K562 (cell line): ENCODE measurements around the gene E2F1. TPM values are rescaled to one million over a fixed set of nuclear protein-coding genes. Genes with fewer than 3 reads are reported as not detected.

Experiments
- ATAC-seq: fragments of 200-7000 bp; cut with Tn5 transposase; 3 replicates; pipeline ENCODE4 v1.9.1; 2020; ENCODE audit warnings: moderate library complexity
- BruUV-seq: library from RNA; stranded (reverse); fragments of 400-500 nt; replicated peaks from 2 replicates; lab custom pipeline; 2021; lab: Mats Ljungman, UMichigan
- CTCF ChIA-PET: fragments of 300-600 bp; formaldehyde crosslinking; extraction: SDS; loops from one replicate; lab custom pipeline; 2021; ENCODE audit warnings: low intra/inter-chr PET ratio; lab: Yijun Ruan, JAX
- POLR2A ChIA-PET: fragments of 300-600, 350-650 bp; sonication (Branson Sonifier 250); formaldehyde crosslinking; extraction: SDS; loops from one replicate; lab custom pipeline; 2021; ENCODE audit warnings: antibody characterized with exemption, inconsistent platforms; lab: Yijun Ruan, JAX
- DNase-seq, 4 experiments: peaks; one replicate each; pipeline versions ENCODE4 v3.0.0 to v3.0.0-alpha.2; 2011 to 2018; ENCODE audit warnings: low spot score in 3 of 4, mixed read lengths in 3 of 4; ENCODE audit errors: extremely low read depth in 1 of 4
- FAIRE-seq: peaks from 2 replicates; lab custom pipeline; 2011; peaks lifted over from hg19 to GRCh38; lab: Jason Lieb, UNC
- H2AFZ ChIP-seq: 2 replicates; pipeline ENCODE4 v1.6.0; 2011; ENCODE audit warnings: low read depth, low read length, control low read depth, inconsistent platforms
- H3K27ac ChIP-seq: fragments of 200-600 bp; 3 replicates; pipeline ENCODE4 v1.8.0; 2011; ENCODE audit warnings: low read depth, mild to moderate bottlenecking, control low read depth, inconsistent platforms, low read length, moderate library complexity, mixed read lengths; ENCODE audit errors: extremely low read depth
- H3K27me3 ChIP-seq, 2 experiments: fragments of 300-600 bp in 1 of 2; 2 replicates in 1 of 2; 3 replicates in 1 of 2; pipeline versions ENCODE4 v1.6.0 to v1.8.0; 2011; ENCODE audit warnings: inconsistent platforms in 2 of 2, low read length in 2 of 2, mild to moderate bottlenecking in 1 of 2, mixed read lengths in 1 of 2, moderate library complexity in 1 of 2; ENCODE audit not compliant: control insufficient read depth in 2 of 2, insufficient read depth in 2 of 2
- H3K36me3 ChIP-seq: fragments of 300-600 bp; 3 replicates; pipeline ENCODE4 v1.8.0; 2011; ENCODE audit warnings: mild to moderate bottlenecking, low read length, inconsistent platforms; ENCODE audit not compliant: control insufficient read depth, insufficient read depth
- H3K4me1 ChIP-seq, 2 experiments: fragments of 200-600 bp in 1 of 2; replicated peaks in 1 of 2; 2 replicates in 1 of 2; 3 replicates in 1 of 2; pipeline versions ENCODE4 v1.5.1 to v1.8.0; 2011; ENCODE audit warnings: inconsistent platforms in 2 of 2, low read length in 2 of 2, mild to moderate bottlenecking in 1 of 2, mixed read lengths in 1 of 2, moderate library complexity in 1 of 2; ENCODE audit not compliant: control insufficient read depth in 2 of 2, insufficient read depth in 2 of 2
- H3K4me2 ChIP-seq: 2 replicates; pipeline ENCODE4 v1.6.1; 2011; ENCODE audit warnings: low read length, control low read depth, inconsistent platforms, mixed read lengths; ENCODE audit not compliant: insufficient read depth
- H3K4me3 ChIP-seq: fragments of 200-600 bp; sonication (generic), shearing (Covaris generic); 2 replicates; pipeline ENCODE4 v1.5.1; 2016; ENCODE audit warnings: control low read depth, inconsistent platforms
- H3K79me2 ChIP-seq: fragments of 200-600 bp; 3 replicates; pipeline ENCODE4 v1.8.0; 2011; ENCODE audit warnings: low read length, inconsistent platforms; ENCODE audit not compliant: control insufficient read depth, insufficient read depth
- H3K9ac ChIP-seq, 2 experiments: 2 replicates each; pipeline versions ENCODE4 v1.6.0 to v1.6.1; 2011; ENCODE audit warnings: low read depth in 2 of 2, low read length in 2 of 2, control low read depth in 1 of 2, inconsistent platforms in 1 of 2, mild to moderate bottlenecking in 1 of 2, mixed read lengths in 1 of 2; ENCODE audit not compliant: insufficient read depth in 1 of 2
- H3K9me1 ChIP-seq: one replicate; pipeline ENCODE4 v1.6.0; 2011; ENCODE audit warnings: inconsistent platforms, mild to moderate bottlenecking, low read length, moderate library complexity; ENCODE audit not compliant: control insufficient read depth, insufficient read depth
- H3K9me3 ChIP-seq: replicated peaks from 2 replicates; pipeline ENCODE4 v1.5.1; 2011; ENCODE audit warnings: low read depth, low read length, inconsistent platforms; ENCODE audit not compliant: control insufficient read depth, insufficient read depth
- H4K20me1 ChIP-seq: replicated peaks from 2 replicates; pipeline ENCODE4 v1.6.1; 2011; ENCODE audit warnings: low read length, inconsistent platforms, mixed read lengths; ENCODE audit not compliant: control insufficient read depth, insufficient read depth
- BRF1 ChIP-seq: IDR thresholded peaks from 3 replicates; pipeline ENCODE4 v1.6.1; 2011; ENCODE audit warnings: borderline replicate concordance, mild to moderate bottlenecking; ENCODE audit not compliant: insufficient read length; ENCODE audit errors: extremely low read depth
- DPF2 ChIP-seq: fragments of 450-650 bp; IDR thresholded peaks from 2 replicates; pipeline ENCODE4 v1.6.1; 2016
- POLR2G ChIP-seq: fragments of 200-400 bp; formaldehyde crosslinking; IDR thresholded peaks from 2 replicates; pipeline ENCODE4 v1.6.1; 2017; ENCODE audit warnings: low read depth, mild to moderate bottlenecking, antibody characterized with exemption, low read length, moderate library complexity
- RBFOX2 ChIP-seq: fragments of 200-400 bp; formaldehyde crosslinking; IDR thresholded peaks from 2 replicates; pipeline ENCODE4 v1.6.1; 2017; ENCODE audit warnings: low read depth, mild to moderate bottlenecking, low read length, moderate library complexity
- TBL1XR1 ChIP-seq, 2 experiments: IDR thresholded peaks; 2 replicates each; pipeline ENCODE4 v1.6.1; 2012; ENCODE audit warnings: improper control_type of control experiment in 2 of 2, low read length in 2 of 2, mild to moderate bottlenecking in 1 of 2
- WGBS: fragments of 100-300 bp; shearing (Covaris generic); methylation state at CpG from one replicate; pipeline ENCODE4 v1.1.6; 2016; ENCODE audit warnings: low coverage, mixed read lengths; ENCODE audit not compliant: insufficient coverage; ENCODE audit errors: missing lambda C conversion rate; 5-methylcytosine and 5-hydroxymethylcytosine counted together
- in situ Hi-C: fragments of 300-500 bp; cut with MboI; formaldehyde crosslinking; loops from 4 replicates; pipeline ENCODE4 v1.15.0; 2018; ENCODE audit warnings: inconsistent platforms, mixed read lengths
- intact Hi-C: fragments of 100-400 bp; cut with micrococcal nuclease; formaldehyde crosslinking; loops from 2 replicates; pipeline ENCODE4 v1.14.2; 2022
- polyA plus RNA-seq, 8 experiments: library from polyadenylated mRNA; depleted of rRNA in 4 of 8; stranded (reverse) in 5 of 8; unstranded in 3 of 8; fragments of >200 nt; fragmentation: Nextera tagmentation in 2 of 8; fragmentation: Illumina TruSeq in 1 of 8; extraction: Ambion mirVana in 2 of 8; extraction: Trizol in 1 of 8; gene quantifications; 2 replicates each; pipeline versions ENCODE4 v1.2.1 to v1.2.3, GENCODE V29; 2011 to 2014; ENCODE audit warnings: inconsistent platforms in 1 of 8, missing spikeins in 1 of 8
- total RNA-seq, 7 experiments: library from RNA; depleted of rRNA in 6 of 7; stranded (reverse); fragments of >200 nt in 6 of 7; fragmentation: Illumina TruSeq in 2 of 7; extraction: Trizol in 2 of 7; gene quantifications; 2 replicates each; pipeline versions ENCODE4 v1.2.1 to v1.2.3, GENCODE V29; 2011 to 2021; ENCODE audit warnings: low replicate concordance in 1 of 7

E2F1 gene
- total and polyA plus RNA-seq, 9 of the 15 experiments (the other 6 are each of a cell fraction or from before 2014, with no cell fraction given) = 0.14 to 30.6 (median 13.1) TPM

GRCh38 chr20:33656783-33657703, 29.1 kb downstream of the E2F1 start:
- in situ Hi-C loops = loop anchor here (10.0 kb wide), 1 partner anchor 242 kb away; no protein-coding TSS in a partner anchor
- BruUV-seq = TSS peak; percentile 18
- POLR2A ChIA-PET = interaction anchor here (0.7 to 4.5 kb wide), 4 partner anchors 8 to 363 kb away, joined by 3 to 51 read pairs (median 4); partner anchors contain the start of gene ACTL10

More at GRCh38 chr20:33656783-33657703, 29.1 kb downstream of the E2F1 start:
- Histone ChIP-seq H2AFZ (no peak overlapping the region), H3K27me3 (no peaks in the 10 kb centered on the region), H3K79me2 (peaks cover 3% of the 10 kb centered on the region; the same call in 2 of the 3 replicates), H3K27ac (no peak overlapping the region), H3K4me1 (peaks cover under 1 to 36% of the 10 kb centered on the region in 2 experiments; a peak in 3 of 5 replicates), H3K4me2 (no peak overlapping the region), H3K9me3 (no peaks in the 10 kb centered on the region), H3K9ac (peak overlapping the region in 1 of 2 experiments; percentile 60; a peak in 1 of 4 replicates), H4K20me1 (peaks cover 25% of the 10 kb centered on the region; the same call in 1 of the 2 replicates), H3K9me1 (no peaks in the 10 kb centered on the region), H3K4me3 (no peak overlapping the region), H3K36me3 (peaks cover 54% of the 10 kb centered on the region; the same call in 2 of the 3 replicates)
- 86% methylated on average over 17 of the region's 17 CpGs for WGBS
- ATAC-seq (no peak), DNase-seq (no peak), FAIRE-seq (no peak)
- peak; percentile 39; the same call in 1 of the 2 replicates for TF ChIP-seq POLR2G
- TF ChIP-seq TBL1XR1 (IDR thresholded peaks at IDR 0.05; ENCODE audit: low read length in 2 of 2) = no peak
- no peak for TF ChIP-seq DPF2
- no peak for TF ChIP-seq BRF1
- peak; percentile 39 for TF ChIP-seq RBFOX2
- CTCF ChIA-PET = no interaction called here
- intact Hi-C loops = no loop called here
